Hepatocyte (in vitro differentiated cells): Measurements from ENCODE around the gene REPS2.

Experiments used
- EZH2 ChIP-seq: fragments of 200-600 bp; sonication (generic); IDR thresholded peaks from 2 replicates; pipeline ENCODE4 v1.6.1; 2016; ENCODE audit warnings: antibody characterized with exemption, mild to moderate bottlenecking, borderline replicate concordance
- EZH2phosphoT487 ChIP-seq: fragments of 200-600 bp; sonication (generic); IDR thresholded peaks from one replicate; pipeline ENCODE4 v1.6.1; 2018; ENCODE audit warnings: antibody characterized with exemption, mild to moderate bottlenecking, low read depth, moderate library complexity; ENCODE audit not compliant: unreplicated experiment, severe bottlenecking
- TF ChIP-seq, protein P1 (sequence below): fragments of 200-600 bp; sonication (generic); IDR thresholded peaks from 2 replicates; pipeline ENCODE4 v1.5.1; 2016; ENCODE audit warnings: antibody characterized with exemption, mild to moderate bottlenecking; ENCODE audit not compliant: poor library complexity

DNA sequence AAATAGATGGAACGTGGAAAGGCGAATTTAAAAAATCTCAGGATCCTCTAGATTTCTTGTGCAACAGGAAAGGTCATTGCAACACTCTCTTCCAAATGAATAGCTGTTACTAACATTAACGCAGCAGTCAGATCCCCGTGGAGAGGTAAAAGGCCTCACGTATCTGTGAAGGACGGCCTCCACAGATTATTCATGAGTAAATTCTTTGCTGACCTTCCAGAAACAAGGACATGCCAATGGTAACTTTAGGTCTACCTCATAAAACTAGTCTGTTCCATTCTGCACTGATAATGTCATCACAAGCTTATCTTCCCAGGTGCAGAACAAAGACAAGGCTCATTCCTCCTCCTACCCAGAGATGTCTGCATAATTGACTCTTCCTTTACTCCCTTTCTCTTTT, 16.1 kb upstream of the REPS2 start:
- TF ChIP-seq, protein P1, sequence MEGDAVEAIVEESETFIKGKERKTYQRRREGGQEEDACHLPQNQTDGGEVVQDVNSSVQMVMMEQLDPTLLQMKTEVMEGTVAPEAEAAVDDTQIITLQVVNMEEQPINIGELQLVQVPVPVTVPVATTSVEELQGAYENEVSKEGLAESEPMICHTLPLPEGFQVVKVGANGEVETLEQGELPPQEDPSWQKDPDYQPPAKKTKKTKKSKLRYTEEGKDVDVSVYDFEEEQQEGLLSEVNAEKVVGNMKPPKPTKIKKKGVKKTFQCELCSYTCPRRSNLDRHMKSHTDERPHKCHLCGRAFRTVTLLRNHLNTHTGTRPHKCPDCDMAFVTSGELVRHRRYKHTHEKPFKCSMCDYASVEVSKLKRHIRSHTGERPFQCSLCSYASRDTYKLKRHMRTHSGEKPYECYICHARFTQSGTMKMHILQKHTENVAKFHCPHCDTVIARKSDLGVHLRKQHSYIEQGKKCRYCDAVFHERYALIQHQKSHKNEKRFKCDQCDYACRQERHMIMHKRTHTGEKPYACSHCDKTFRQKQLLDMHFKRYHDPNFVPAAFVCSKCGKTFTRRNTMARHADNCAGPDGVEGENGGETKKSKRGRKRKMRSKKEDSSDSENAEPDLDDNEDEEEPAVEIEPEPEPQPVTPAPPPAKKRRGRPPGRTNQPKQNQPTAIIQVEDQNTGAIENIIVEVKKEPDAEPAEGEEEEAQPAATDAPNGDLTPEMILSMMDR = no peak
- TF ChIP-seq EZH2phosphoT487 = no peak
- no peak for TF ChIP-seq EZH2
